ENCODE measurements around the gene HAPSTR1. TPM values are rescaled to one million over a fixed set of nuclear protein-coding genes. Genes with fewer than 3 reads are reported as not detected.
A peak's percentile ranks its signal among the peaks of the same experiment; 100 is the strongest.

Gene HAPSTR1
- total RNA-seq, 1 donor = 93.4 TPM

DNA sequence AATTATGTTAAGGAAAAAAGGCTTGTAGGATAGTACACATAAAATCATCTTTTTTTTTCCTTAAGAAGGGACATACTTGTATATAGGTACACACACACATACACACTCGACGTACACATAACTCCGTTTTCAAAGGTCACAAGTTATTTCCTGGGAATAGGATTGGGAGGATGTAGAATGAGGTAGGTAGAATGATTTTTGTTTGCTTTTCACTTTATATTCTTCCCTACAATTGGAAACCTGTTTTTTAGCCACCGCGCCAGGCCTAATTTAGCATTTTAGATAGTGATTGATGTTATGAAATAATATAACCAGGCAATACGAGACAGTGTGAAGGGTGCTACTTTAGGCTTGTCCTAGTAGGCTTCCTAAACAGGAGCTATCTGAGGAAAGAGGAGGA is 1.8 kb upstream of the HAPSTR1 start:
- Histone ChIP-seq H3K36me3 (ENCODE audit: insufficient read depth, low read length) (peaks cover 12% of the 10 kb centered on the region), H2AFZ (ENCODE audit: low read length) (peak overlapping the region; percentile 75), H3K4me3 (ENCODE audit: insufficient read depth, low read length) (peak overlapping the region; percentile 74), H3K79me2 (ENCODE audit: insufficient read depth, low read length) (peaks cover 32% of the 10 kb centered on the region), H3K4me1 (ENCODE audit: insufficient read depth, low read length) (peaks cover 13% of the 10 kb centered on the region), H3K4me2 (ENCODE audit: insufficient read depth, low read length) (peak overlapping the region; percentile 90), H3K27me3 (ENCODE audit: insufficient read depth, low read length) (no peaks in the 10 kb centered on the region), H3K27ac (ENCODE audit: low read depth, low read length) (no peak overlapping the region), H3K9me3 (ENCODE audit: low read depth, low read length) (no peaks in the 10 kb centered on the region), H4K20me1 (ENCODE audit: insufficient read depth, low read length) (peaks cover 19% of the 10 kb centered on the region)
- no peak for TF ChIP-seq CTCF (IDR thresholded peaks at IDR 0.05; ENCODE audit: extremely low read depth, low read depth, low read length)
- no peak for DNase-seq (ENCODE audit: insufficient read length, low spot score, missing footprints)

- peaks cover 26% of the 10 kb centered on the region for H4K20me1 ChIP-seq (ENCODE audit: insufficient read depth, low read length)
Observed at GRCh38 chr16:9090101-9090959, 1.1 kb upstream of the HAPSTR1 start.

DNA sequence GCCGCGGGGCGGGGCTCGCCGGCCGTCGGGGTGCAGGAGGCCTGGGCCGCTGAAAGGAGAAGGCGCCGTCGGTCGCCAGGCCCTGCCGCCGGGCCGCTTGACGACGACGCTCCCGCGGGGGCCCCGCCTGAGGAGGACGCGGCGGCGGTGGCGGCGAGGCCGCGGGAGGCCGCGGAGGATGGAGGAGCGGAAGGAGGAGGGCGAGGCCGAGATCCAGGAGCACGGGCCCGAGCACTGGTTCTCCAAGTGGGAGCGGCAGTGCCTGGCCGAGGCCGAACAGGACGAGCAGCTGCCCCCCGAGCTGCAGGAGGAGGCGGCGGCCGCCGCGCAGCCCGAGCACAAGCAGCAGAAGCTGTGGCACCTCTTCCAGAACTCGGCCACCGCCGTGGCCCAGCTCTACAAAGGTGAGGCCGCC is 430 bp downstream of the HAPSTR1 start:
- peak overlapping the region; percentile 90 for H3K27ac ChIP-seq (ENCODE audit: low read depth, low read length)
- H3K36me3 ChIP-seq (ENCODE audit: insufficient read depth, low read length) = peaks cover 33% of the 10 kb centered on the region
- H3K4me2 ChIP-seq (ENCODE audit: insufficient read depth, low read length) = peak overlapping the region; percentile 51
- peak overlapping the region; percentile 51 for H2AFZ ChIP-seq (ENCODE audit: low read length)
- no peaks in the 10 kb centered on the region for H3K9me3 ChIP-seq (ENCODE audit: low read depth, low read length)
- peaks cover 41% of the 10 kb centered on the region for H4K20me1 ChIP-seq (ENCODE audit: insufficient read depth, low read length)
- TF ChIP-seq CTCF (IDR thresholded peaks at IDR 0.05; ENCODE audit: extremely low read depth, low read depth, low read length) = no peak
- peaks cover 54% of the 10 kb centered on the region for H3K79me2 ChIP-seq (ENCODE audit: insufficient read depth, low read length)
- DNase-seq (ENCODE audit: insufficient read length, low spot score, missing footprints) = peak; percentile 88
- no peaks in the 10 kb centered on the region for H3K27me3 ChIP-seq (ENCODE audit: insufficient read depth, low read length)
- H3K4me1 ChIP-seq (ENCODE audit: insufficient read depth, low read length) = peaks cover 30% of the 10 kb centered on the region
- H3K4me3 ChIP-seq (ENCODE audit: insufficient read depth, low read length) = peak overlapping the region; percentile 98

More at GRCh38 chr16:9090101-9090959, 1.1 kb upstream of the HAPSTR1 start:
- Histone ChIP-seq H2AFZ (ENCODE audit: low read length) (peak overlapping the region; percentile 75), H3K27ac (ENCODE audit: low read depth, low read length) (peak overlapping the region; percentile 76), H3K4me2 (ENCODE audit: insufficient read depth, low read length) (peak overlapping the region; percentile 90), H3K27me3 (ENCODE audit: insufficient read depth, low read length) (no peaks in the 10 kb centered on the region), H3K79me2 (ENCODE audit: insufficient read depth, low read length) (peaks cover 39% of the 10 kb centered on the region), H3K36me3 (ENCODE audit: insufficient read depth, low read length) (peaks cover 18% of the 10 kb centered on the region), H3K4me1 (ENCODE audit: insufficient read depth, low read length) (peaks cover 20% of the 10 kb centered on the region), H3K9me3 (ENCODE audit: low read depth, low read length) (no peaks in the 10 kb centered on the region), H3K4me3 (ENCODE audit: insufficient read depth, low read length) (peak overlapping the region; percentile 74)
- TF ChIP-seq CTCF (IDR thresholded peaks at IDR 0.05; ENCODE audit: extremely low read depth, low read depth, low read length) = no peak
- DNase-seq (ENCODE audit: insufficient read length, low spot score, missing footprints) = peak; percentile 77

DNA sequence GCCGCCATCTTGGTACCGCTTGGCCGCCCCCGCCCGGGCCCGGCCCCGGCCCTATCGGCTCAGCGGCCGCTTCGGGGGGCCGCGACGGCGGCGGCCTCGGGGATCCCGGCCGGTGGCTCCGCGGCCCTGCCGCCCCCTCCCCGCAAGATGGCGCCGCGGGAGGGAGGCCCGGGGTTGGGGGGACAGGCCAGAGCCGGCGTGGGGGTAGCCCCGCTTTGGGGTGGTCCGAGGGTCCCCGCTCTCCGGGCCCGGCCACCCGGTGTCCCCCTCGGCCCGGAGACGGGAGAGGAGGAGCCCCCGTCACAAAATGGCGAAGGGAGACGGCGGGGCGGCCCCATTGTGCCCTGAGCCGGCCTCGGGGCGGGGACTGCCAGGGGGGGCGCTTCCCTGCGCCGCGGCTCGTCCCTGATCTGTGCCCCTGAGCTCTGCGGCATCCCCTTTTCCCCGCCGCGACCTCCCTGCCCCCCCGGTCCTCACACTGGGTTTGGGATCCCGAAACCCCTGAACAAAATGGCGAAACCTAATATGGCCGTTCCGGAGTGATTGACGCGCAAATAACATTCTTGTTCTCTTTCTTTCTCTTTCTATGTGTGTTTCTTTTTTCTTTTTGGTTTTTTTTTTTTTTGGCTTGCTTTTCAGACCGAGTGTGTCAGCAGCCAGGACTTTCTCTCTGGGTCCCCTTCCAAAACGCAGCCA is 986 bp downstream of the HAPSTR1 start:
- DNase-seq (ENCODE audit: insufficient read length, low spot score, missing footprints) = peak; percentile 81

More for the DNA sequence above, 986 bp downstream of the HAPSTR1 start:
- Histone ChIP-seq H3K36me3 (ENCODE audit: insufficient read depth, low read length) (peaks cover 36% of the 10 kb centered on the region), H3K27ac (ENCODE audit: low read depth, low read length) (peak overlapping the region; percentile 90), H3K79me2 (ENCODE audit: insufficient read depth, low read length) (peaks cover 60% of the 10 kb centered on the region), H4K20me1 (ENCODE audit: insufficient read depth, low read length) (peaks cover 46% of the 10 kb centered on the region), H3K27me3 (ENCODE audit: insufficient read depth, low read length) (no peaks in the 10 kb centered on the region), H3K9me3 (ENCODE audit: low read depth, low read length) (no peaks in the 10 kb centered on the region), H3K4me2 (ENCODE audit: insufficient read depth, low read length) (peak overlapping the region; percentile 99), H3K4me3 (ENCODE audit: insufficient read depth, low read length) (peak overlapping the region; percentile 98), H2AFZ (ENCODE audit: low read length) (peak overlapping the region; percentile 65), H3K4me1 (ENCODE audit: insufficient read depth, low read length) (peaks cover 32% of the 10 kb centered on the region)
- no peak for TF ChIP-seq CTCF (IDR thresholded peaks at IDR 0.05; ENCODE audit: extremely low read depth, low read depth, low read length)
